ENCODE data around the gene CD6. TPM values are rescaled to one million over a fixed set of nuclear protein-coding genes. Genes with fewer than 3 reads are reported as not detected.

Gene CD6
- total and polyA plus RNA-seq, 2 donors from 2014 or later = 0.24 to 6.7 TPM

- H3K4me3 ChIP-seq (ENCODE audit: low read length in 3 of 3) = no peak overlapping the region
- H3K27ac ChIP-seq (ENCODE audit: low read depth in 2 of 2, low read length in 2 of 2) = no peak overlapping the region
- FAIRE-seq = no peak
- intact Hi-C loops (cut with DNase I) = no loop called here
- TF ChIP-seq CTCF (IDR thresholded peaks at IDR 0.05; ENCODE audit: borderline replicate concordance, extremely low read depth, insufficient read depth) = no peak
- no peaks in the 10 kb centered on the region for H3K4me1 ChIP-seq (ENCODE audit: control insufficient read depth in 2 of 3, insufficient read depth in 2 of 3, low read depth in 1 of 3, low read length in 3 of 3)
- H3K27me3 ChIP-seq (ENCODE audit: control insufficient read depth, insufficient read depth, low read length) = no peaks in the 10 kb centered on the region
- no peaks in the 10 kb centered on the region for H3K9me3 ChIP-seq (ENCODE audit: control insufficient read depth in 2 of 3, insufficient read depth in 1 of 3, low read length in 3 of 3)
- no peaks in the 10 kb centered on the region for H3K36me3 ChIP-seq (ENCODE audit: control insufficient read depth in 2 of 3, insufficient read depth in 3 of 3, low read length in 3 of 3)
- DNase-seq = peak in 1 of 5 donors; percentile 10
- no peak overlapping the region for H3K9ac ChIP-seq (ENCODE audit: low read length in 3 of 3)
Observed at GRCh38 chr11:61057615-61058014, 86.1 kb downstream of the CD6 start.

- Histone ChIP-seq H3K9ac (ENCODE audit: low read length in 3 of 3) (no peak overlapping the region), H3K4me3 (ENCODE audit: low read length in 3 of 3) (no peak overlapping the region), H3K27ac (ENCODE audit: low read depth in 2 of 2, low read length in 2 of 2) (no peak overlapping the region), H3K9me3 (ENCODE audit: control insufficient read depth in 2 of 3, insufficient read depth in 1 of 3, low read length in 3 of 3) (no peaks in the 10 kb centered on the region), H3K4me1 (ENCODE audit: control insufficient read depth in 2 of 3, insufficient read depth in 2 of 3, low read depth in 1 of 3, low read length in 3 of 3) (no peaks in the 10 kb centered on the region), H3K27me3 (ENCODE audit: control insufficient read depth, insufficient read depth, low read length) (no peaks in the 10 kb centered on the region), H3K36me3 (ENCODE audit: control insufficient read depth in 2 of 3, insufficient read depth in 3 of 3, low read length in 3 of 3) (no peaks in the 10 kb centered on the region)
- DNase-seq (peak in 1 of 5 donors; percentile 11), FAIRE-seq (no peak)
- TF ChIP-seq CTCF (IDR thresholded peaks at IDR 0.05; ENCODE audit: borderline replicate concordance, extremely low read depth, insufficient read depth) = no peak
- intact Hi-C loops (cut with DNase I) = no loop called here
Observed at GRCh38 chr11:61058583-61059259, 87.2 kb downstream of the CD6 start.

GRCh38 chr11:61059260-61059752 lies 87.8 kb downstream of the CD6 start:
- peak in 1 of 5 donors; percentile 14 for DNase-seq
- intact Hi-C loops (cut with DNase I) = no loop called here

More at GRCh38 chr11:61059260-61059752, 87.8 kb downstream of the CD6 start:
- no peak for FAIRE-seq
- Histone ChIP-seq H3K4me1 (ENCODE audit: control insufficient read depth in 2 of 3, insufficient read depth in 2 of 3, low read depth in 1 of 3, low read length in 3 of 3) (no peaks in the 10 kb centered on the region), H3K4me3 (ENCODE audit: low read length in 3 of 3) (no peak overlapping the region), H3K9ac (ENCODE audit: low read length in 3 of 3) (no peak overlapping the region), H3K27me3 (ENCODE audit: control insufficient read depth, insufficient read depth, low read length) (no peaks in the 10 kb centered on the region), H3K36me3 (ENCODE audit: control insufficient read depth in 2 of 3, insufficient read depth in 3 of 3, low read length in 3 of 3) (no peaks in the 10 kb centered on the region), H3K27ac (ENCODE audit: low read depth in 2 of 2, low read length in 2 of 2) (no peak overlapping the region), H3K9me3 (ENCODE audit: control insufficient read depth in 2 of 3, insufficient read depth in 1 of 3, low read length in 3 of 3) (no peaks in the 10 kb centered on the region)
- no peak for TF ChIP-seq CTCF (IDR thresholded peaks at IDR 0.05; ENCODE audit: borderline replicate concordance, extremely low read depth, insufficient read depth)
